B cell (primary cell): ENCODE results near the gene ACTMAP. TPM values are rescaled to one million over a fixed set of nuclear protein-coding genes. Genes with fewer than 3 reads are reported as not detected.

ENCODE experiments used
- ATAC-seq: fragments of 200-7000 bp; cut with Tn5 transposase; one replicate; pipeline ENCODE4 v1.10.0; 2021; ENCODE audit warnings: low read depth, mild to moderate bottlenecking, moderate number of reproducible peaks, moderate library complexity
- CTCF ChIA-PET: fragments of 350-600 bp; sonication (Branson Sonifier 250); formaldehyde crosslinking; loops from one replicate; lab custom pipeline; 2021; ENCODE audit warnings: antibody characterized with exemption, inconsistent platforms; lab: Charles Lee
- POLR2A ChIA-PET: fragments of 350-600 bp; sonication (Branson Sonifier 250); formaldehyde crosslinking; loops from one replicate; lab custom pipeline; 2021; ENCODE audit warnings: antibody characterized with exemption; lab: Charles Lee
- DNase-seq: peaks from one replicate; pipeline ENCODE4 v3.0.0; 2013
- H2AFZ ChIP-seq: 2 replicates; pipeline ENCODE4 v1.6.1; 2012; ENCODE audit warnings: mild to moderate bottlenecking, low read depth, low read length; ENCODE audit not compliant: insufficient read depth, poor library complexity, severe bottlenecking
- H3K27ac ChIP-seq, 2 donors: 1 replicate in 1 of 2; 2 replicates in 1 of 2; pipeline ENCODE4 v1.5.1; 2012 to 2013; ENCODE audit warnings: low read length in 2 of 2, mild to moderate bottlenecking in 2 of 2, moderate library complexity in 1 of 2
- H3K27me3 ChIP-seq, 4 experiments: fragments of 200-600 bp in 1 of 4; sonication (generic) in 1 of 4; replicated peaks in 1 of 4; 1 replicate in 2 of 4; 2 replicates in 2 of 4; pipeline versions ENCODE4 v1.6.1 to v1.7.0; 2013 to 2016; ENCODE audit warnings: low read length in 3 of 4, mild to moderate bottlenecking in 2 of 4, mixed read lengths in 1 of 4, moderate library complexity in 1 of 4; ENCODE audit not compliant: insufficient read depth in 4 of 4, control insufficient read depth in 3 of 4; ENCODE audit errors: control extremely low read depth in 1 of 4
- H3K36me3 ChIP-seq, 2 experiments: replicated peaks in 1 of 2; 1 replicate in 1 of 2; 2 replicates in 1 of 2; pipeline versions ENCODE4 v1.6.1 to v1.7.1; 2013; ENCODE audit warnings: low read length in 1 of 2; ENCODE audit not compliant: insufficient read depth in 2 of 2, control insufficient read depth in 1 of 2; ENCODE audit errors: control extremely low read depth in 1 of 2, extremely low read depth in 1 of 2
- H3K4me1 ChIP-seq, 2 donors: fragments of 200-600 bp in 1 of 2; sonication (generic) in 1 of 2; 1 replicate in 1 of 2; 2 replicates in 1 of 2; pipeline versions ENCODE4 v1.5.1 to v1.6.1; 2013 to 2017; ENCODE audit warnings: low read length in 2 of 2; ENCODE audit not compliant: control insufficient read depth in 2 of 2, insufficient read depth in 2 of 2
- H3K4me2 ChIP-seq: replicated peaks from 2 replicates; pipeline ENCODE3; 2012; ENCODE audit warnings: mild to moderate bottlenecking, low read depth, low read length; ENCODE audit not compliant: poor library complexity, severe bottlenecking
- H3K4me3 ChIP-seq, 5 experiments: fragments of 200-600 bp in 1 of 5; sonication (generic) in 1 of 5; 1 replicate in 3 of 5; 2 replicates in 2 of 5; pipeline versions ENCODE4 v1.5.1 to v1.7.0; 2011 to 2016; ENCODE audit warnings: low read length in 4 of 5, mild to moderate bottlenecking in 4 of 5, low read depth in 2 of 5, control low read depth in 1 of 5, moderate library complexity in 1 of 5; ENCODE audit not compliant: insufficient read depth in 1 of 5; ENCODE audit errors: control extremely low read depth in 1 of 5, extremely low read depth in 1 of 5
- H3K79me2 ChIP-seq: fragments of 200-600 bp; sonication (generic); one replicate; pipeline ENCODE4 v1.6.0; 2016; ENCODE audit warnings: low read length; ENCODE audit not compliant: control insufficient read depth, insufficient read depth
- H3K9ac ChIP-seq: fragments of 200-600 bp; sonication (generic); 2 replicates; pipeline ENCODE4 v1.6.1; 2017; ENCODE audit warnings: mild to moderate bottlenecking, low read length, moderate library complexity
- H3K9me3 ChIP-seq, 3 donors: one replicate each; pipeline versions ENCODE4 v1.6.1 to v1.7.1; 2013; ENCODE audit warnings: low read length in 2 of 3; ENCODE audit not compliant: control insufficient read depth in 2 of 3, insufficient read depth in 1 of 3; ENCODE audit errors: control extremely low read depth in 1 of 3
- H4K20me1 ChIP-seq: 2 replicates; pipeline ENCODE4 v1.6.0; 2012; ENCODE audit warnings: mild to moderate bottlenecking, low read length; ENCODE audit not compliant: insufficient read depth, control insufficient read depth, poor library complexity, severe bottlenecking
- H3K27ac Mint-ChIP-seq: one replicate; pipeline ENCODE4 v1.8.0; 2021; ENCODE audit warnings: mixed read lengths
- H3K27me3 Mint-ChIP-seq: one replicate; pipeline ENCODE4 v1.8.0; 2021; ENCODE audit warnings: mixed read lengths
- H3K4me1 Mint-ChIP-seq: one replicate; pipeline ENCODE4 v1.8.0; 2021; ENCODE audit warnings: mixed read lengths
- H3K4me3 Mint-ChIP-seq: one replicate; pipeline ENCODE4 v1.8.0; 2021; ENCODE audit warnings: mixed read lengths
- H3K9me3 Mint-ChIP-seq: one replicate; pipeline ENCODE4 v1.8.0; 2022; ENCODE audit warnings: mixed read lengths; ENCODE audit not compliant: insufficient read depth
- CTCF ChIP-seq: fragments of 200-600 bp; IDR thresholded peaks from one replicate; pipeline ENCODE4 v1.8.0; 2022; ENCODE audit warnings: antibody characterized with exemption, mild to moderate bottlenecking
- EZH2 ChIP-seq: IDR thresholded peaks from 2 replicates; pipeline ENCODE4 v1.6.1; 2012; ENCODE audit warnings: borderline replicate concordance, low read depth, mild to moderate bottlenecking, moderate library complexity, low read length; ENCODE audit not compliant: insufficient read depth, poor library complexity, severe bottlenecking
- WGBS: methylation state at CpG from one replicate; pipeline ENCODE4 v1.1.5; 2013; ENCODE audit warnings: missing lambda C conversion rate; ENCODE audit not compliant: insufficient coverage; 5-methylcytosine and 5-hydroxymethylcytosine counted together
- intact Hi-C: fragments of 100-400 bp; cut with micrococcal nuclease; formaldehyde crosslinking; loops from one replicate; pipeline ENCODE4 v1.10.0; 2022
- polyA plus RNA-seq: library from polyadenylated mRNA; depleted of rRNA; stranded (reverse); fragments of >200 nt; gene quantifications from 2 replicates; pipeline ENCODE4 v1.2.3, GENCODE V29; 2012
- total RNA-seq, 2 donors: library from RNA; stranded (reverse); fragments of 120-200 nt in 1 of 2; gene quantifications; 1 replicate in 1 of 2; 2 replicates in 1 of 2; pipeline versions ENCODE4 v1.2.3 to v1.2.4, GENCODE V29; 2013 to 2022

ACTMAP gene
- total and polyA plus RNA-seq, 2 donors (not counting 1 experiment from before 2014, with no cell fraction given), result 7.7 to 10.2 TPM

DNA sequence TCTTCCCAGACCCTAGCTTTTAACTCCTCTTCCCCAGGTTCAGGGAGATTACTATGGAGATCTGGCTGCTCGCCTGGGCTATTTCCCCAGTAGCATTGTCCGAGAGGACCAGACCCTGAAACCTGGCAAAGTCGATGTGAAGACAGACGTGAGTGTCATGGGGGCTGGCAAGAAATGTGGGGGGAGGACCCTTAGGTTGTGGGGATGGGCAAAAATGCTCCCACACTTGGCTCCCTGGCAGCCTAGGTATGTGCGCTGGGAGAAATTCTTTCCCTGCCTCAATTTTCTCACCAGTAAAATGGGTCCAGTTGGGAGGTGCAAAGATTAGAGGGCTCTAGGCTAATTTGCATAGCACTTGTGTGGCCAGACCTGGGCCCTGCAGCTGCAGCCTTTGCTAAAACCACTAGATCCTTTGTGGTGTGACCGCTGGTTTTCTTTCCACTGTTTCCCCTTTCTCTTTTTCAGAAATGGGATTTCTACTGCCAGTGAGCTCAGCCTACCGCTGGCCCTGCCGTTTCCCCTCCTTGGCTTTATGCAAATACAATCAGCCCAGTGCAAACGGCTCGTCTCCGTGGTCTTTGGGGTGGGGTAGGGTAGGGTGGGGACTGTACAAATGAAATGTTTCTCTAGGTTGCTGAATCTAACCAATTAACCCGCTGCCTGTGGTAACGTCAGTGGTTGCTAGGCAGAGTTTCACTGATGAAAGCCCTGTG is 26.8 kb upstream of the ACTMAP start:
- intact Hi-C loops, result loop anchor here (1.0 to 5.0 kb wide), 6 partner anchors 23 to 1365 kb away; partner anchors contain the start of genes ACTMAP, COQ8B, PLEKHG2 and SERTAD3
- Mint-ChIP-seq H3K27ac (peak overlapping the region; percentile 99), H3K4me3 (peak overlapping the region; percentile 99), H3K9me3 (no peaks in the 10 kb centered on the region), H3K27me3 (no peaks in the 10 kb centered on the region), H3K4me1 (peaks cover 63% of the 10 kb centered on the region)
- Histone ChIP-seq H3K9me3 (peaks cover 0 to 5% (median 0%) of the 10 kb centered on the region in 3 donors), H3K4me2 (peak overlapping the region; percentile 89), H3K27me3 (no peaks in the 10 kb centered on the region), H3K4me1 (peaks cover 50 to 66% of the 10 kb centered on the region in 2 donors), H3K9ac (peak overlapping the region; percentile 95), H4K20me1 (peaks cover 25% of the 10 kb centered on the region), H3K4me3 (peak overlapping the region; percentile 67 to 100 (median 87)), H3K36me3 (peaks cover 0 to 13% of the 10 kb centered on the region in 2 experiments), H3K27ac (peak overlapping the region; percentile 97 to 99), H3K79me2 (peaks cover 38% of the 10 kb centered on the region), H2AFZ (no peak overlapping the region)
- WGBS, result 4% methylated on average over 13 of the region's 13 CpGs
- ChIA-PET POLR2A (interaction anchor here (0.6 to 4.6 kb wide), 22 partner anchors 10 to 1637 kb away, joined by 3 to 99 read pairs (median 6); partner anchors contain the start of genes ACTMAP, COQ8B, EGLN2 and HNRNPUL1), CTCF (interaction anchor here (0.9 to 5.2 kb wide), 14 partner anchors 9 to 486 kb away, joined by 3 to 48 read pairs (median 7); partner anchors contain the start of genes ACTMAP, COQ8B, EGLN2 and ITPKC)
- peak; percentile 61 for ATAC-seq
- no peak for TF ChIP-seq CTCF
- TF ChIP-seq EZH2, result no peak
- DNase-seq, result peak; percentile 97
